LHCN-M2 (cell line): ENCODE data around the gene SEC11C. TPM values are rescaled to one million over a fixed set of nuclear protein-coding genes. Genes with fewer than 3 reads are reported as not detected.

Source experiments
- DNase-seq: peaks from one replicate; pipeline ENCODE4 v3.0.0-alpha.2; 2012; ENCODE audit warnings: low read depth
- total RNA-seq: library from RNA; depleted of rRNA; stranded (reverse); fragments of >200 nt; gene quantifications from 2 replicates; pipeline ENCODE4 v1.2.3, GENCODE V29; 2014

Gene SEC11C
- total RNA-seq, 1 experiment from 2014 or later, result 22.6 TPM

- DNase-seq, result no peak
Observed at GRCh38 chr18:59144483-59144882, 4.8 kb downstream of the SEC11C start.

- no peak for DNase-seq
Observed at GRCh38 chr18:59145055-59145454, 5.4 kb downstream of the SEC11C start.

GRCh38 chr18:59148192-59148591, 8.5 kb downstream of the SEC11C start:
- no peak for DNase-seq

DNA sequence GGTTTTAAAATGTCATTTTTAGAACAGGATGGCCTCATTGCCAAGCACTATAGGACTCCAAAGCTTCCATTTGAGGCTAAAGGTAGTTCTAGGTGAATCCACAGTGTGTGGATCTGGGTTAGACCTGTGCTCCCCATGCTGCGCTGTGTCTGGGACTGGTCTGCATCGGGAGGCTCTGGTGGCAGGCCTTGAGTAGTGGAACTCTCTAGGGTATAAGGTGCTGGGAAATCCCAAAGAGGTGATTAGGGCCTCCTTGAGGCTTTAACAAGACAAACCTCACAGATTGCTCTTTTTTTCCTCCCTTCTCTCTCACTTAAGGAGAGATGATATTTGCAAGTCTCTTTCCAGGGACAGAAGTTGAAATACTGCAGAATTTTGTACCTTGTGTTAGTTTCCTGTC, 9.3 kb downstream of the SEC11C start:
- no peak for DNase-seq

- DNase-seq, result no peak
Observed at GRCh38 chr18:59149416-59149815, 9.7 kb downstream of the SEC11C start.

DNA sequence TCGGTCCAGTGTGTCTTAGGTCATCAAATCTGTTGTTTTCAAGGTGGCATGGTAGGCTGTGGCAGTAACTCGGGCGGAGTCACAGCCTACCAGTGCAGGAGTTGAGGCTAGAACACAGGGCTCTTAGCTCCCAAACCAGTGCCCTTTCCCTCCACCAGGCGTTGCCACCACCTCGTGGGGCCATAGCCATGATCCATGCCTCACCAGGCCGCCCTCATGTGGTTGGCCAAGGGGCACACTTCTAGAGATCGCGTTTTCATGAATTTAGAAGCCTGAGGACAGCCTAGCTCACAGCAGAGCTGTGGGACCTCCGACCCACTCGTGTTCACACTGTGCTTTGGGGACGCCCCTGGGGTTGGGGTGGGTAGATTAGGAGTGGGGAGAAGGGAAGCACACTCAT, 10.6 kb downstream of the SEC11C start:
- DNase-seq, result no peak

DNA sequence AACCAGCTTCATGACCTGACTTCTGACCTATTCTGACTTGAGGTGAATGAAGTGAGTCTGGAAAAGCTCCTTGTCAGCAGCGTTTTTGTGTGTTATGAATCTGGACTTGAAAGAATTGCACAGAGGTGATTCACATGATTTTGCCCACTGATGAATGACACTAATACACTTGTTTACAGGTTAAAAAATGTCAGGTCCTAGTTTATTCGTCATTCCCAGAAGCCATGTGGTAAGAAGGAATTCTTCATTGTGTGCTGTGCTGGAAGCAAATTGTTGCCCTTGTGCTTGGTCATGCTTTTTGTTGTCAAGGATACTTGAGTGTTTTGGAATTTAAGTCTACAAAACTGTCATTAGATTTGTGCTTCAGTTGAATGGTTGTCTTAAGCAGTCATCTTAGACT, 15.5 kb downstream of the SEC11C start:
- peak; percentile 8 for DNase-seq

DNA sequence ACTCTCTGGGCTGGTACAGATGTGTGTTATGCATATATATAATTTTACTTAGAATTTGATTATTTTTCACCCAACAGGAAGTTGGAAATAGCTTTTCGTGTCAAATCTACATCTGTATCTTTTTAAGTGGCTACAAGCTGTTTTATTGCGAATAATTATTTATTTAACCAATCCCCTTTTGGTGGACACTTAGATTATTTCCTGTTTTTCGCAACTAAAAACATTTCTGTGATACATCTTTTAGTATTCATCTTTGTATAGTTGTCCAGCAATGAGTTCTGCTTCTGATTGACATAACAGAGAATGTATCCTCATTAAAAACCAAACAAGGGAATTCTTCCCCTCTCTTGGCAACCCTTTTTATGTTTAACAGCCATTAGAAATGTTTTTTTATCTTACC, 16.6 kb downstream of the SEC11C start:
- DNase-seq, result no peak

DNA sequence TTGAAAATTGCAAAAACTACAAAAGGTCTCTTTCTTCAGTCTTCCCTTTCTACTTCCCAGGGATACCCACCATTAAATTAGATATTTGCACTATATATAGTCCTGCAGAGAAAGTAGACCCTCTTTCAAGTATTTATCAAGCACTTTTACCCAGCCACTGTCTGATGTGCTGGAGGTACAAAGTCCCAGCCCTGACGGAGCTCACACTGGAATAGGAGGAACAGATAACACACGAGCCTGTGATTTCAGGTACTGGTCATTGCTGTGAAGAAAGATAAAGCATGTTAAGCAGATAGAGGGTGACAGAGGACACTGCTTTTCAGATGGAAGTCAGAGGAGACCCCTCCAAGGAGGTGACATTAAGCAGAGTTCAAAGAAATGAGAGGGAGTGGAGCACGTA, 19.6 kb downstream of the SEC11C start:
- DNase-seq, result no peak

DNA sequence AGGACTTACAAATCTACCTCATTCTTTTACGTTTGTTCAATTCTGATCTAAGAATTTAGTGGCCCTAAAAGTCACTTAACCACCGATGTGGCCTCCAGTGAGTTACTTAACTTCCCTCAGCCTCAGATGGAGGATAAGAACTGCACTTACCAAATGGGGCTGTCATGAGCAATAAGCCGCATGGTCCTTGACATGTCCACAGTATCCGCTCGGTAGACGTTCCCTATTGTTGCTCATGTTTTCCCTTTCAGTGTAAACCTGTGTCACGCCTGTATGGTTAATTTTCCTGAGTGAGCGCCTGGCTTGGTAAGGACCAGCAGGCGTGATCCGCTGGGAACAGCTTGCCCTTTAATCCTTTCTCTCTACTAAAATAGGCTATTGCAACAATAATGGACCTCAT, 20.3 kb downstream of the SEC11C start:
- no peak for DNase-seq

DNA sequence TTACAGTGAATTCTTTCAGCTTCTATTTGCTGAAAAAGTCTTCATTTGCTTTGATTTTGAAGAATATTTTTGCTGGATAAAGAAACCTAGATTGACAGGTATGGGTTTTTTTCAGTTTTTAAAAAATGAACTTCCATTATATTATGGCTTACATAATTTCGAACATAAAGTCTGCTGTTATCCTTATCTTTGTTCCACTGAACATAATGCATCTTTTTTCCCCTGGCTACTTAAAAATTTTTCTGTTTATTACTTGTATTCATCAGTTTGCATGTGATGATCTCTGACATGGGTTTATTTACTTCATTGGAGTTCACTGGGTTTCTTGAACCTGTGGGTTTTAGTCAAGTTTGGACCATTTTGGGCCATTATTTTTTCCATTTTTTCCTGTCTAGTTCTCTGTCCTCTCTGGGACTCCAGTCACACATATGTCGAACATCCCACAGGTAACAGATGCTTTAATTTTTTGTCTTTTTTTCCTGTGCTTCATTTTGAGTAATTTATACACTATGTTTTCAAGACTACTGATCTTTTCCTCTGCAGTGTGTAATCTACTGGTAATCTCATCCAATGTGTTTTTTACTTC, 33.1 kb downstream of the SEC11C start:
- DNase-seq, result no peak

GRCh38 chr18:59177485-59177884, 37.8 kb downstream of the SEC11C start:
- DNase-seq, result no peak

DNA sequence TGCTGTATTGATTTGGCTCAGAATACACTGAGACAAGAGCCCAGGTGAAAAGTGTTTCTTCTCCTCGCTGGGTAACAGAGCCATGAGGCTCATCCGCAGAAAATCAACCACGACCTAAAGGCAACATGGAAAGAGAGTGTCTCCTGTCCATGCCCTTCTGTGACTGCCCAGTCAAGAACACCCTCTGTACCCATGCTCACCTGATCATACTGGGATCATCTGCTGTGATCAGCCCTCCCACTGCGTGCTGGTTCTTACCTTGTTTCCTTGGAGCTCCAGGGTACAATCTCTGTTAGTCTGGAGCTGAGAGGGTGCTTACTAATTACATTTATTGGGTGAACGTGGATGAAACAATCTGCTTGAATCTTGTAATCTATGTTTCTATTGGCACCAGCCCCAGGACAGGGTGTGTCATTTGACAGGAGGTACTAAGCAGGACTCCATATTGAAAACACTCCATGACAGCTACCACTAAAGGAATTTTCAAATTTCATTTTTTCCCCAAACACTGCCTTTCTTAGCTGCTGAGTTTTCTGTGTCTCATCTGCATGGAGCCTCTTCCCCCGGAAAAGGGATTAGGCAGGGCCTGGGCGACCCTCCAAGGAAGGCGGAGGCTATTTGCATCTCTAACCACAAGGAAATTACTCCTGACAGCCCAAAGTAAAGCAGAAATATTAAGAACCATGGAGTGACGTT, 40.6 kb downstream of the SEC11C start:
- peak; percentile 26 for DNase-seq

DNA sequence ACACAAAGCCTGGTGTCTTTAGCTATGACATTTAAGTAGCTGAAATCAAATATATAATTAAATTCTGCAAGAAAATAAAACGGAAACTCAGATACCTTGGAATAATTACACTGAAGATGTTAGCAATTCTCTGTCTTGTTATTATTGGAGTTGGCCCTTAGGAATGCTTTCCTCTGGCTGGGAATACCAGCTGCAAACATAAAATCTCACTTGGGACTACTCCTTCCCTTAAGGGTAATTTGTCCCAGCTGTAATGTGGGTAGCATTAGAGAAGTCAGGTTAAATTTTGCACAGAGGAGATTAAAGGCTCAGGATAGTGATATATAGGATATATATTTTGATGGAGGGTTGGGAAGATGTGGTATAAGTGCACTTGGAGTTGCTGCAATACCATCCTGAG, 43.0 kb downstream of the SEC11C start:
- DNase-seq, result no peak

DNA sequence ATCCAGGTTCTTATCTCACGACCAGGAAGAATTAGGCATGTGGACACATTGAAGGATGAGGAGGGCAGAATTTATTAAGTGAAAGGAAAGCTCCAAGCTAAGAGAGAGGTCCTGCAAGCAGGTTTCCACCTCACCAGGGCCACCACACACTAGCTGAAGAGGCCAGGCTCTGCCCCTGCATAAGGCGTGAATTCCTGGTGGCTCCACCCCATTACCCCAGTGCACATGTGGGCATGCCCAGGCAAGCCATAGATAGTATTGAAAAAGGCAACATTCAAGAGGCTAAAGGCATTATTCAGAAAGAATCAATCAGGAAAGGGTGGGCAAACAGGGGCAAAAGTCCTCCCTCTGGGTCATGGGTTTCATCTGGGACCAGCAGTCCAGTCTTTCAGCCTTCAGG, 49.3 kb downstream of the SEC11C start:
- no peak for DNase-seq

DNA sequence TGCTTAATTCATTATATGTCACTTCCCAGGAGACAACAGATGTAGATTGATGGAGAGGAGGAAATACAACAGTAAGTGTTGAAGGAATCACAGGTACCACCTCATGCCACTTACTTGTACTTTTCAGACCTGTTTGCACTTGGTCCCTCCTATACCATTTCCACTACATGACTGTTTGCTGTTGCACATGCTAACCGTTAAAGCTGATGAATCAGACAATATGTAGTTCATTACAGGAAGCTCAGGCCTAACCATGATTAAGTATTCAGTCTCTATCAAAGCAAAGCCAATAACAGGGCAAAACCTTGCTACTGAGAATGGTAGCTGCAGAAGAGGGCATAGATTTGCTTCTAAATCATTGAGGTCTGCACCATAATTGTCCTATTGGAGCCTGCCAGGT, 50.1 kb downstream of the SEC11C start:
- DNase-seq, result no peak

- DNase-seq, result no peak
Observed at GRCh38 chr18:59196161-59196725, 56.6 kb downstream of the SEC11C start.

GRCh38 chr18:59197636-59198035, 58.0 kb downstream of the SEC11C start:
- no peak for DNase-seq

DNA sequence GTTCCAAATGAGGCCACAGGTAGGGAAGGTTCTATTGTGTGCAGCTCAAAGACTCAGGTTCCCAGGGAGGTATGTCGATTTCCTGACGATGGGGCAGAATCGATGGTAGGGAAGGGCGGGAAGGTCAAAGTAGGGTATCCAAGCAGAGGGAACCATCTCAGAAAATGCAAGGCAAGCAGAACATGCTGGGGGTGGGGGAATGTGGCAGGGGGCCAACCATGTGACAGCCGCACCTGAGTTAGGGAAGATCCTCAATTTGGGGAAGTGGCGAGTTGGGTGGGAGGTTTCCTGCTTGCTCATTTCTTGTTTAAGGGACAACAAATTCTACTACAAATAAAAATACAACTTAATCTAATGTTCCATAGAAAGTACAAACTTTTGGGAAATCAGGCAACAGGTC, 58.5 kb downstream of the SEC11C start:
- DNase-seq, result no peak

DNA sequence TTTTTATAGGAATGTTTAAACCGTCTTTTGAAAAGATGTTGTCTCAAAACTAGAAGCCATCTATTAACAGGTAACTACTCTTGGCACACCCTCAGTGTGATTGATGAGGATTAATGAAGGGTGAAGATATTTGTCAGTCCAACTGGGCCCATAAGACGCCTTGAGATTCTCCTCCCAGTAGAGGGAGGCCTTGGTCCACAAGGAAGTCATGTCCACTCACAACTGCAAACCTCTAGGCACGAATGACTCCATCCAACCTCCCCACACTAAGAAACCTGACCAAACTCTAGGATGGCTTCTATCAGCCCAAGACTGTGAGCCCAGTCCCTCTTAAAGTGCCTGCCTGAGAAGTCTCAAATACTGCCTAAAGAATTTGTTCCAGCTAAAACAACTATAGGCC, 61.1 kb downstream of the SEC11C start:
- no peak for DNase-seq

DNA sequence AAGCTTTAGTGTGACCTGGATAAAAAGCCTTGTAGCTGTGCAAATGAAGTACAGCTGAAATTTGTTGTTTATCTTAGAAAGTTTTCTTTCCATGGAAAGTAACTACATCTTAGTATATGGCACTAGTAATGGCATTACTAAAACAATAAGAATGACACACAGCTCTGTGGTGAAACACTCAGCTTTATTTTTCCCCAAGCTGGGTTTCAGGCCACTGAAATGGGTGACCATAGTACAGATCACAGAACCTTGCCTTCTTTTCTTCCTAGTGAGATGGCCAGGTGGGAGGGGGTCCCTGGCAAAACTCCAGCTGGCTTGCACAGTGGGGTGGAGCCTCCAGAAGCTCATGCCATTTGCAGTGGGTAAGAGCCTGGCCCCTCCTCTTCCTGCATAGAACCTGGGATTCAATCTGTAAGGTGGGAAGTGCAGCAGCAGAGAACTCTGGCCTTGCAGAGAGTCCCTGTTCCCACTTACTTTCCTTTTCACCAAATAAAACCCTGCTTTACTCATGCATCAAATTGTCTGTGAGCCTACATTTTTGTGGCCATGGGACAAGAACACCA, 62.7 kb downstream of the SEC11C start:
- DNase-seq, result no peak

GRCh38 chr18:59207506-59207905, 67.8 kb downstream of the SEC11C start:
- DNase-seq, result no peak
